ENCODE measurements around the gene PTPA.

The PTPA gene

DNA sequence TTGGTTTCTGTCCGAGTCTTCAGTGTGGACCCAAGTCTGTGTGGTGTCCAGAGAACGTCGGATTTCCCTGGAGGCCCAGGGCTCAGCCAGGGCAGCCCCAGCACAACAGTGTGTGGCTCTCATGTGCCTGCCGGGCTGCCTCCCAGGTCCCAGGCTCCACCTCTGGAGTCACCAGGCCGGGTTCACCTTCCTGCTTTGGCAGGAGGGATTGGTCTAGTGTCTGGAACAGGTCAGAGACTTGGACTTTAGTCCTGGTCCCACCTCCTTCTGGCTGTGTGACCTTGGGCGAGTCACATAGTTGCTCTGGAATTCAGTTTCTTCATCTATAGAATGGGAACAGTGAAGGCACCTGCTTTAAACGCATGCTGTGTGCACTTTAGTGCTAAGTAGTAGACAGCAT is 27.1 kb upstream of the PTPA start:
- no peak for DNase-seq

DNA sequence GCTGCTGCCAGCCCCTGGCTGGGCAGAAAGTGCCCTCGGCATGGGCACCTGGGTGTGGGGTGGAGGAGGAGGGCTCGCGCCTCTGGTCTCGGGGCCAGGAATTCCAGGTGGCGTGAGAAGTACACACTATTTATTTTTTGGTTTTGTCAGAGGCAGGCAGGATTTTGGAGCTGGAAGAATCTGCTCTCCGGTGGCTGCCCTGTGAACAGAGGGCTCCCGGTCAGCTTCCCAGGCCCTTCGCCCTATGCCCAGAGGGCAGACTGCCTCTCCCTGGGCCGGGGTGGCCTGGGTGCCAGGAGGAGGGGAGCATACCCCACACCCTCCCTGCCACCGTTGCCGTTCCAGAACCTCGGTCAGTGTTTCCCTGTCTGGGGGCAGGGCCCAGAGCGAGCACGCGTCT is 22.0 kb upstream of the PTPA start:
- DNase-seq, result no peak

DNA sequence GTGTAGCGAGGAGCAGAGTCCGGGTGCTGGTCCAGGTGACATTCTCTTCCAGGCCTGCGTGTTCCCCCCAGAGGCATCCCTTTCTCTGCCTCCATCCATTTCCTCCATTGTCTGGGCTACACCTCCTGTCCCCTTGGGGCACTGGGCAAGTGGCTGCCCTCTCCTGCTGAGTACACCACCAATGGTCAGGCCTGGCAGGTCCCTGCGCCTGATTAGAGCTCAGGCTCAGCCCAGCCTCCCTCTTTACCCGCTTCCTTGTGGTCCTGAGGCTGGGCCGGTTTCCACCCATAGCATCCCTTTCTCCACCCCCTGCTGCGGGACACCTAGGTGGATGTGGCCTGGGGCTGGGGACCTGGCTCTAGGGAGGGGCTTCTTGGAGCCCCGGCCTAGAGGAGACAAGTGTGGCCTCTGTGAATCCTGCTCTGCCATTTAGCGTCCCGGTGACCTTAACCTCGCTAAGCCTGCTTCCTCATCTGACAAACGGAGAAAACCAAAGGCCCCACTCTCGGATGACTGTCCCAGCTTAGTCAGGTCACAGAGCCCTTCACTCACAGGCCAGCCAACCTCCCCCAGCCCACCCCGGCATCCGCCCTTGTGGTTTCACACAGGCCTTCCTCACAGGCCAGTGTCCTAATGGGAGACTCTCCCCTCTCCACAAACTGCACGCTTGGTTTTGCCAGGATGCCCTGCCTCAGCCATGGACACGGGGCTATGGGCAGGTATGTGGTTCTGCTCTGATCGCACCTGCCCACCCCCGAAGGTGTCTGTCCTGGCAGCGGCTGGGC is 17.4 kb upstream of the PTPA start:
- DNase-seq, result no peak

GRCh38 chr9:129094387-129095169 is 16.6 kb upstream of the PTPA start:
- DNase-seq, result no peak

GRCh38 chr9:129095170-129095667 is 16.0 kb upstream of the PTPA start:
- DNase-seq, result no peak

DNA sequence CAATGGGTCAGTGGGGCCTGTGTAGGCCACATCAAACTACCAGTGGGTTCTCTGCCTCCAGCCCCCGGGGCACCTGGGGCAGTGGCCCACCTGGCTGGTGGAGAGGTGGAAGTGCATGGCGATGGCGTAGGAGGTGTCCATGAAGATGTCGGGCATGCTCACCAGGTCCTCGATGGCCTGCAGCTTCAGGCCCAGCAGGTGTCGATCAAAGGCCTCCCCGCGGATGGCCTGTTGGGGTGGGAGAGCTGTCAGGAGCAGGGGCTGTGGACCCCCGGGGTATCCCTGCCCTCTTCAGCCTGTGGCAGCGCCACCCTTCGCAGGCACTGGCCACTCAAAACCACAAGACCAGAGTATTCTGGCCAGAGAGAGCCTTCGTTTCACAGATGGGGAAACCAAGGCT is 15.3 kb upstream of the PTPA start:
- no peak for DNase-seq

DNA sequence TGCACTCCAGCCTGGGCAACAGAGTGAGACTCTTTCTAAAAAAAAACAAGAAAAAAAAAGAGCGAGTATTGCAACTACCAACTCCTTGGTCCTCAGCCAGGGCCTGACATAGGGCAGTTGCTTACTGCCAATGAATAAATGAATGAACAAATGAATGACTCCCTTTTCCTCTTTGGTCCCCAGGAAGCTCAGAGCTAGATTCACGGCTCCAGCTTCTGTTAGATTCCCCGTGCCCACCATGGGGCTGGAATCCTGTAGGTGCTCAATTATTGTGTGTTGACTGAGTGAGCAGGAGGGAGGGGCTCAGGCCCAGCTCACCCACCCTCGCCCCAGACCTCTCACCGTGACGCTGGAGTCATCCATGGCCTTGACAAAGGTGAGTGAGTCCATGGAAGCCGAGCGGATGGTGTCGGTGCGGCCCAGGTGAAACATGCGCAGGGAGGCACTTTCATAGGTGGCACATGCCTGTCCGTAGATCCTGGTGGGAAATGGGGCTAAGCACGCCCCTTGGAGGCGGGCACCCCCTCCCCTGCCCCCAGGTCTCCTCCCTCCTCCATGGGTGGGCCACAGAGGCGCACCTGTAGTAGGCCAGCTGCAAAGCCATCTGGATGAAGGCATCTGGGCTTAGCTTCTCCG is 13.4 kb upstream of the PTPA start:
- DNase-seq, result no peak

- no peak for DNase-seq
These were observed 12.9 kb upstream of the PTPA start for GRCh38 chr9:129098328-129098727.

DNA sequence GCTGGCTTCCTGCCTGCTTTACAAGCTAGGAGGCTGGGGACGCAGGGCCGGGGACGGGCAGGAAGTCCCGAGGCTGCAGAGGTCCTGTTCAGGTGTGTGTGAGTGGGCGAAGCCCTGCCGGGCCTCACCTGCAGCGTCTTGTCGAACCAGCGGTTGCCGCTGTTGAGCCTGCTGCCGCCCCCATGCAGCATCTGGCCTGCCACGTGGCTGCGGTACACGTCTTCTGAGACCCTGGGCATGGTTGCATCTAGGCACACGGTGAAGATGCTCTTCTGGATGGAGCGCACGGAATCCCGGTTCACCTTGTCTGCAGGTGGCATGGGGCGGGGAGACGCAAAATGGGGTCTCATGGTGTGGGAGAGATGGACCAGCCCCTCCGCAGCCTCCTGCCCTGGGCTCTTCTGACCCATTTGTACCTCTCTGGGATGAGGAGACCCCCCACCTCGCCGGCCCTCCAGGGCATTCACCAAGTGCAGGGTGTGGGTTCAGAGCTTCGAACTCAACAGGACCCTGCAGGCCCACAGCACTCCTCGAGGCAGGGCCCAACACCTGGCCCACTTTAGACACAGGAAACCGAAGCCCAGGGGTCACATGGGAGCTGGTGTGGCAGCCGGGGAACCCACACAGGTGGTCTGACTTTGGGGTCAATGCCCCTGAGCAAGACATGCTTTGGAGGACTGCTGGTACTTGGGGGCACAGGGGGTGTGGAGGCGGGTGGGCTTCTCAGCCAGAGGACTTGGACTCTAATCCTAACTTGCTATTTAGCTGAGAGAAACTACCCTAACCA is 10.6 kb upstream of the PTPA start:
- DNase-seq, result no peak

DNA sequence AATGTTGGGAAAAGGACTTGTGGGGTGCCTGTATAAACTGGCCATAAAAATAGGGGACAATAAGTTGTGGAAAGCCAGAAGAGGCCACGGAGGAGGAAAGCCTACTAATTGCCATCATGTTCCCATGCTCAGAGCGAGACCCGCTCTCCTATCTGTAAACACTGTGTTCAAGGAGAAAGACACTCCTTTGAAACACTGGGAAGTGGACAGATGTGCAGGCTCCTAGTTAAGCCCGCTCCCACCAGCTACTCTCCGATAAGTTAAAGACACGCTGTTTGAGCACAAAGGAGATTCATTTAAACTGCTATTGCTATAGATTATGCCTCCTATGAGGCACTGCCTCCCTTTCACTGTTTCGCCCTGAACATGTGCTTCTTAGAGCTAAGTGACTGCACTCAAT is 9.9 kb upstream of the PTPA start:
- no peak for DNase-seq

- DNase-seq, result no peak
These were observed 9.1 kb upstream of the PTPA start for GRCh38 chr9:129102095-129102525.

GRCh38 chr9:129102791-129103594 is 8.2 kb upstream of the PTPA start:
- no peak for DNase-seq

- DNase-seq, result no peak
These were observed 7.6 kb upstream of the PTPA start for GRCh38 chr9:129103595-129103965.

DNA sequence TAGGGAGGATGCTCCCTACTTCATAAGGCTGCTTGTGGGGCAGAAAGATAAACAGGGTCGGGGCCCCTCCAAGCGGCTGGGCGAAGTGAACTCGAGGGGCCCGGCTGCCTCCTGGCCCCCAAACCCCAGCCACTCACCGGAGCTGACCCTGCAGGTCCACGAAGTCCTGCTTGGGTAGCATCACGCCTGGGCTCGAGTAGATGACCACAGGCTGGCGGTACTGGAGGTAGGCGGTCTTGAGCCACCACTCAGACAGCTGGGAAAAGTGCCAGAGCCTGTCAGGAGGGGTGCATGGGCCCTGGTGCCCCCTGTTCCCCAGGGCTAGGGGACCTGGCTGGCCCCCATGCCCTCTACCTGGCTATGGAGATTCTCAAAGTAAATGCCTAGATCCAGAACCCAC is 7.2 kb upstream of the PTPA start:
- no peak for DNase-seq

DNA sequence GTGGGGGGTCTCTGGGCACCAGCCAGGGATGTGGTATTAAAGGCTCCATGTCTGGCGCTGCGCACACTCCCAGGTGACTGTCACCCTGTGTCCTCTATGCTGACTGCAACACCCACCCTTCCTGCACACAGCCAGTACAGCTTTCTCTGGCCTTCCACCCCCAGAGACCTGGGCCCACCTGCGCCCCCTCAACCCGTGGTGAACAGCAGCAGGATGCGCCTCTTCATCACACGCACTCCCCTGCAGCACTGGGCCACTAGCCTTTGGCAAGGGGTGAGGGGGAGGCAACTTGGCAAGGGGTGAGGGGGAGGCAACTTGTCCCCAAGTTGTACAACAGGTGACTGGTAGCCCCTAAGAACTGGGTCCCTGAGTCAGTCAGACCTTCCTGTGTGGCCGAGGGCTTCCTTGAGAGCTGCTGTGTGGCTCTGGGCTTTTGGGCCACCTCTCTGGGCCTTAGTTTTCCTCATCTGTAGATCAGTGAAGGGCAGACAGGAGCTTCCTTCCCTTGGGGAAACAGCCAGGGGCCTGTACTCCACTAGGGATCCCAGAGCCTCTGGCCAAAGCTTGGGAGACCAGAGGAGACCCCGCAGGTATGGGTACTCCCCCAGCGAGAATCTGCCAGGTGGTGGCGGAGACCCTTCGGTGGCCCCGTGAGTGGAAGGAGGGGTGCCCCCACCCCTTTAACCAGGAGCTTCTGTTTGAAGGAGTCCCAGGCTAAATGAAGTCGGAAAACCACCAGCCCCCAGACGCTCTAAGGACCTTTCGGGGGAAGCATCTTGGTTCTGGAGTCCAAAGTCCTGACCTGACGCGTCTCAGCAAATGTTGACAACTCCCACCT is 5.1 kb upstream of the PTPA start:
- no peak for DNase-seq

DNA sequence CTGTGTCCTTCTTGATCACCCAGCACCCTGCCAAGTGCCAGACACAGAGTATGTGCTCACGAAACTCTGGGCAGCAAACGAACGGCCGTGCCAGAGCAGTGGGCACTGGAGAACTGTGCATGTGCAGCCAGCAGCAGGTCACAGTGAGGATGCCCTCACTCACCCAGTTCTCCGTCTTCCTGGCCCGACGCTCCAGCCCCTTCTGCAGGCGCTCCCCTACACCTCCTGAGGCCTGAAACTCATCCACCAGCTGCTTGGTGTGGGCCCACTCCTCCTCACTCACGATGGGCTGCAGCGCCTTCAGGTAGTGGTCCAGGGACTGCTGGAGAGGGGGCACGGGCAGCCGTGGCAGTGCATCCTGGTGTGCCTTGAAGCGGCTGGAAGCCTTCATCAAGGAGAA is 3.6 kb upstream of the PTPA start:
- no peak for DNase-seq

DNA sequence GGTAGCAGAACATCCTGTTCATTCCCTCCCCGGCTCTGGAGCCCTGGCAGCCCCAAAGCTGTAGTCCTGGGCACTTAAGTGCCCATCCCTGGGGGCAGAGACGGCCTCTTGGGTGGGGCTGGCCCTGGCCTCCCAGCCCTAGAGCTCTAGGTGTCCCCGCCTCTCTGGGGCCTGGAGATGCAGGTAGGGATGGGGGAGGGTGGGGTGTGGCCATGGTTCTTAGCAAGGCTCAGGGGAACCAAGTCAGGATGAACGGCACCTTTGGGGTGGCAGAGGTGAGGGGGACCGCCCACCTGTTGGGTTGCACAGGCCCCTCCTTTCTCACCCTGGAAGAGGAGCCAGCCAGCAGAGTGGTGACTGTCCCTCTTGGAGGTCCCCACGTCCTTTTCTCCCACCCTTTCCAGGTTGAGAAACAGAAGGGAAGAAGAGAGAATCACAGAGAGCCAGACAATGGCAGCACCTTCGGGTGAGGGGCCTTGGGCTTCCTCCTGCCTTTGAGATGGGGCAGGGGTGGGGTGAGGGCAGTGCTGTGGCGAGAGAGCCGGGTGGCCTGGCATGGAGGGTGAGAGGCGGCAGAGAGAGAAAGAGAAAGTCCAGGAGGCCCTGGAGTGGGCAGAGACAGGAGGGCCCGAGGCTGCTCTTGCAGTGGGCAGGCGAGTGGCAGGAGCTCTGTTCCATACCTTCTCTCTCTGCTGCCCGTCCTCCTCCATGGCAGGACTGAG is 3.0 kb upstream of the PTPA start:
- DNase-seq, result no peak

- DNase-seq, result no peak
These were observed 2.2 kb upstream of the PTPA start for GRCh38 chr9:129108805-129109536.

GRCh38 chr9:129109537-129109903 is 1.7 kb upstream of the PTPA start:
- peak; percentile 65 for DNase-seq
